Measurements from ENCODE around the gene BAMBI. TPM values are rescaled to one million over a fixed set of nuclear protein-coding genes. Genes with fewer than 3 reads are reported as not detected.
A peak's percentile ranks its signal among the peaks of the same experiment; 100 is the strongest.

Gene BAMBI
- total RNA-seq, 4 donors from 2014 or later: 2.5 to 6.8 (median 4.4) TPM

DNA sequence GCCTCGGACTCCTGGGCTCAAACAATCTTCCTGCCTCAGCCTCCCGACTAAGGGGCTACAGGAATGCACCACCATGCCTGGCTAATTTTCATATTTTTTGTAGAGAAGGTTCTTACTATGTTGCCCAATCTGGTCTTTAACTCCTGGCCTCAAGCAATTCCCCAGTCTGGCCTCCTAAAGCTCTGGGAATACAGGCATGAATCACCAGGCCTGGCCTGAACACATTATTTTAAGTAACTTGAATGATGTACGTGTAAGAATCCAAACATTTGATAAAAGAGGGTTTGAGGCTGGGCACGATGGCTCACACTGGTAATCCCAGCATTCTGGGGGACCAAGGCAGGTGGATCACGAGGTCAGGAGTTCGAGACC lies 13.0 kb upstream of the BAMBI start:
- Histone ChIP-seq H3K4me1 (peaks cover 3 to 12% (median 10%) of the 10 kb centered on the region in 3 donors), H3K27me3 (peaks cover 0 to 52% (median 6%) of the 10 kb centered on the region in 4 donors), H3K9me3 (no peaks in the 10 kb centered on the region), H3K36me3 (no peaks in the 10 kb centered on the region), H3K4me3 (no peak overlapping the region), H3K27ac (no peak overlapping the region)
- DNase-seq: no peak
- WGBS, 2 donors: 30 to 40% methylated on average over 6 of the region's 6 CpGs
- TF ChIP-seq, protein P1, sequence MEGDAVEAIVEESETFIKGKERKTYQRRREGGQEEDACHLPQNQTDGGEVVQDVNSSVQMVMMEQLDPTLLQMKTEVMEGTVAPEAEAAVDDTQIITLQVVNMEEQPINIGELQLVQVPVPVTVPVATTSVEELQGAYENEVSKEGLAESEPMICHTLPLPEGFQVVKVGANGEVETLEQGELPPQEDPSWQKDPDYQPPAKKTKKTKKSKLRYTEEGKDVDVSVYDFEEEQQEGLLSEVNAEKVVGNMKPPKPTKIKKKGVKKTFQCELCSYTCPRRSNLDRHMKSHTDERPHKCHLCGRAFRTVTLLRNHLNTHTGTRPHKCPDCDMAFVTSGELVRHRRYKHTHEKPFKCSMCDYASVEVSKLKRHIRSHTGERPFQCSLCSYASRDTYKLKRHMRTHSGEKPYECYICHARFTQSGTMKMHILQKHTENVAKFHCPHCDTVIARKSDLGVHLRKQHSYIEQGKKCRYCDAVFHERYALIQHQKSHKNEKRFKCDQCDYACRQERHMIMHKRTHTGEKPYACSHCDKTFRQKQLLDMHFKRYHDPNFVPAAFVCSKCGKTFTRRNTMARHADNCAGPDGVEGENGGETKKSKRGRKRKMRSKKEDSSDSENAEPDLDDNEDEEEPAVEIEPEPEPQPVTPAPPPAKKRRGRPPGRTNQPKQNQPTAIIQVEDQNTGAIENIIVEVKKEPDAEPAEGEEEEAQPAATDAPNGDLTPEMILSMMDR (IDR thresholded peaks at IDR 0.05): no peak
- TF ChIP-seq POLR2A (IDR thresholded peaks at IDR 0.05): no peak
- intact Hi-C loops (cut with DNase I): no loop called here

DNA sequence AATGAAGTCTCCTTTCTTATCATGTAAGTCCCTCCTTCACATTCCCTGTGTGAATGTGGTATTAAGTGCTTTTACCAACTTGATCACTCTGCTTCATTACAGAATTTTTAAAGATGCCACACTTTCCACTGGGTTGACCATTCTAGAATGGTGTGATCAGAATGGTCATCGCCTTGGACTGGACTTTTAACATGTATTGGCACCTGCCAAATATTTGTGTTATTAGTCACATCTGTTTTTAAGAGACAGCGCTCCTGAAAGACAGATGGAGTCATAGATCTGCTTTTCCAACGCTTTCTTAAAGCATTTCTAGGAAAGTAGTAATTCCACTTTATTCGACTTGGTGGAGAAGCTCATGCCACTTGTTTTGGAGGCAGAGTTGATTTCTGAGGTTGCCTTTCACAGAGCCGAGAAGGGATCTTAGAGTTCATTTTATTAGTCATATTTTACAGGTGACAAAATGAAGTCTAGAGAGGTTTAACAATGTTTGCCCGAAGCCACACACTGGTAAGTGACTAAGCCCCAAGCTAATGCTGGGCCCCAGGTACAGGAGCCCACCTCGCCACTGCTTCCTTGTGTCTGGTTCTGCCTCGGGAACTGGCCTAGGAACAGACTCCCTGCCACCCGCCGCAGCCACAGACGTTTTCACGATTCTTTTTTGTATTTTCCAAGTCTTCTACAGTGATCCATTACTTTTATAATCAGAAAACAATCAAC lies 10.4 kb upstream of the BAMBI start:
- TF ChIP-seq POLR2A (IDR thresholded peaks at IDR 0.05): no peak
- TF ChIP-seq, protein P1 (IDR thresholded peaks at IDR 0.05): no peak
- 69 to 80% methylated on average over 12 of the region's 12 CpGs for WGBS, 2 donors
- H3K27ac ChIP-seq: no peak overlapping the region
- no peak overlapping the region for H3K4me3 ChIP-seq
- H3K36me3 ChIP-seq: no peaks in the 10 kb centered on the region
- no peak for DNase-seq
- intact Hi-C loops (cut with DNase I): no loop called here
- H3K4me1 ChIP-seq: peaks cover 3 to 13% (median 10%) of the 10 kb centered on the region in 3 donors
- no peaks in the 10 kb centered on the region for H3K9me3 ChIP-seq
- peaks cover 0 to 78% (median 6%) of the 10 kb centered on the region in 4 donors for H3K27me3 ChIP-seq

DNA sequence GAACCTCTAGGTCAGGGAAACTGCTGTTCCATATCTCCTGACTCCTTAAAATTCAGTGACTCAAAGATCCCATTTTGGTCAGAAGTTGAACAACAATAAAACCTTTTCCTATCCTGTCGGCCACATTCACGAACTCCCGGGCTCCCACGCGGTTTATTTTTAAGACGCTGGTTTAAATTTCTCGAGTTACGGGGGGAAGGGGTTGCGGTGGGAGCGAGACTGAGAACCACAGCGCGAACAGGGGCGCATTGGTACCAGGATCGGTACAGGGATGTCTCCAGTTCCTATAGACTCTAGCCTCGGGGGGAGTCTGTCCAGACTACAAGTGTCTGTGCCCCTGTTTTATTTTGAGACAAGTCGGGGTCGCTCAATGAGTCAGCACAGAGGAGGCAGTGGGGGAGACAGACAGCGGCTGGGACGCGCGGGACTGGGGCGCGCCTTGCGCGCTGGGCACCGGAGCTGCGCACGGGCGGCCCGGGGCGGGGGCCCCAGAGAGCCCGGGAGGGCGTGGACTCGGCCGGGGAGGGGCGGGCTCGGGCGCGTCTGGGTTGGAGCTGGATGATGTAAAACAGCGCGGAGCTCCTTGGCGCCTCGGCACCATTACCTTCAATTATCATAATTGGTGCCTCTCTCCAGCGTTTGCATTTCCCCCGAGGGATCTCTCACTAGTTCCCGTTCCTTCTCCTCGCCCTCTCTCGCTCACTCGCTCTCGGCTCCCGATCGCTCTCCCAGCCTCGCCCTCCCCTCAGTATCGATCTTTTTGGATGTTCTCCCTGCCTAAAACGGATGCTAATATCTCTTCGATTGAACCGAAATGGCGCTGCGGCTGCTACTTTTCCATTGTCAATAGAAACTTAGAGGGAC lies 8.7 kb upstream of the BAMBI start:
- no peak overlapping the region for H3K27ac ChIP-seq
- H3K9me3 ChIP-seq: no peaks in the 10 kb centered on the region
- peaks cover 0 to 92% (median 6%) of the 10 kb centered on the region in 4 donors for H3K27me3 ChIP-seq
- peaks cover 3 to 13% (median 10%) of the 10 kb centered on the region in 3 donors for H3K4me1 ChIP-seq
- no peaks in the 10 kb centered on the region for H3K36me3 ChIP-seq
- peak overlapping the region in 3 of 4 donors; percentile 28 to 63 (median 33) for H3K4me3 ChIP-seq
- 1% methylated on average over 24 to 37 of the region's 59 CpGs for WGBS, 2 donors
- intact Hi-C loops (cut with DNase I): no loop called here
- DNase-seq: no peak
- TF ChIP-seq, protein P1 (IDR thresholded peaks at IDR 0.05): no peak
- no peak for TF ChIP-seq POLR2A (IDR thresholded peaks at IDR 0.05)

DNA sequence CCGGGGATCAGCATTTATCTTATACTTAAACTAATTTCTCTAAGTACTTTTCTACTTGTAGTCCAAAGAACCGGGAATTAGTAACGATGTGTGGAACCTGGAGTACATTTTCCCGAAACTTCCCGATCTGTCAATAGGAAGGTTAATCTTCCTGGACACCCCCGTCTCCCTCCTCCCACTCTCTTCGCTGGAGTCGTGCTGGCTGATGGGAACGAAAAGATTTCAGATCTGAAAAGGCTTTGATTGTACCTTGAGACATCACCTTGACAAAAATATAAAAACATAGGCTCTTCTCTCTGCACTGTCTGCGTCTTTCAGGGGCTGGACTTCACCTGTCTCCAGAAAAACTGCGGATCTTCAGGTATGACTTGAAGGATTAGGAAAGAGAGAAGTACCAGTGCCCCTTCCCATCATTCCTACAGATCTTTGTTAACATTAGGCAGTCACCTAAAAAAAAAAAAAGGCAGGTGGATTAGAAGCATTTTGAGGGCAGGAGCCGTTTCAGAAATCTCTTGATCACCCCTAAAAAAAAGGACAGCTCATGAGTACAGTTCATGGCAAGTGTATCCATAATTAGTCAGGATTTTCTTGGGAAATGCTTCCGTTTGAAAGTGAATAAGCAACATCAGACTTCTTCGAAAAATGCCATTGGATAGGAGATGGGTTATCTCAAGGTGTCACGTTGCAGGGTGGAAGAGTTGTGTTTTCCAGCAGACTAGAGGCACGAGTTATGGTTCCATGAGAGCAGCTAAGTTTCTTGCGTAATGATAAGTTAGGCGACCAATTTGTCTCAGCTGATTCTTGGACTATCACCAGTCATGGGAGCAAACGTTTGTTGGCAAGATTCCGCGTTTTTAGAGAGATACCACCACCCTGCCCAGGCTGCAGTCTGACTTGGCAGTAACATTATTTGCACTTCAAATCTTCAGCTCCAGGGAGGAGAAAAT lies 7.8 kb upstream of the BAMBI start:
- intact Hi-C loops (cut with DNase I): no loop called here
- no peaks in the 10 kb centered on the region for H3K9me3 ChIP-seq
- peaks cover 0 to 97% (median 6%) of the 10 kb centered on the region in 4 donors for H3K27me3 ChIP-seq
- TF ChIP-seq POLR2A (IDR thresholded peaks at IDR 0.05): no peak
- TF ChIP-seq, protein P1 (IDR thresholded peaks at IDR 0.05): no peak
- H3K4me3 ChIP-seq: peak overlapping the region in 3 of 4 donors; percentile 28 to 63 (median 33)
- no peak overlapping the region for H3K27ac ChIP-seq
- DNase-seq: no peak
- H3K4me1 ChIP-seq: peaks cover 3 to 13% (median 10%) of the 10 kb centered on the region in 3 donors
- no peaks in the 10 kb centered on the region for H3K36me3 ChIP-seq
- WGBS, 2 donors: 36 to 37% methylated on average over 21 of the region's 21 CpGs

Data from esophagus squamous epithelium (tissue), 5 donors.